ENCODE measurements around the gene MTHFS.

The MTHFS gene

DNA sequence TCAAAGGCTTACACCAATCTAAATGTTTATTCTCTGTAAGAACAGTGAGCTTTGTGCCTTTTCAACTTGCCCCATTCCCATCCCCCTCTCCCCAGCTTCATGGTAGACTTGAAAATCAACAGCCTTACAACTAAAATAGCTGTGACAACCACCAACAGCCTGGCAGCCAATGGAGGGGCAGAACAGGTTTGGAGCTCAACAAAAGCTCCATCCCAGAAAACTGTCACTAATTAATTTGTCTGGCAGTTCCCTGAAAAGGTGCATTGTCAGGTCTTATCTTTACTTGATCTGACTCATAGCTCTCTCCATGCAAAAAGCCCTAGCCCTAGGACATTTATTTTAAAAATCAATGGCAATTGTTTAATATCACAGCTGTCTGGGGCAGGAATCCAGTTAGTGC, 22.6 kb downstream of the MTHFS start:
- DNase-seq (ENCODE audit: low spot score): no peak

DNA sequence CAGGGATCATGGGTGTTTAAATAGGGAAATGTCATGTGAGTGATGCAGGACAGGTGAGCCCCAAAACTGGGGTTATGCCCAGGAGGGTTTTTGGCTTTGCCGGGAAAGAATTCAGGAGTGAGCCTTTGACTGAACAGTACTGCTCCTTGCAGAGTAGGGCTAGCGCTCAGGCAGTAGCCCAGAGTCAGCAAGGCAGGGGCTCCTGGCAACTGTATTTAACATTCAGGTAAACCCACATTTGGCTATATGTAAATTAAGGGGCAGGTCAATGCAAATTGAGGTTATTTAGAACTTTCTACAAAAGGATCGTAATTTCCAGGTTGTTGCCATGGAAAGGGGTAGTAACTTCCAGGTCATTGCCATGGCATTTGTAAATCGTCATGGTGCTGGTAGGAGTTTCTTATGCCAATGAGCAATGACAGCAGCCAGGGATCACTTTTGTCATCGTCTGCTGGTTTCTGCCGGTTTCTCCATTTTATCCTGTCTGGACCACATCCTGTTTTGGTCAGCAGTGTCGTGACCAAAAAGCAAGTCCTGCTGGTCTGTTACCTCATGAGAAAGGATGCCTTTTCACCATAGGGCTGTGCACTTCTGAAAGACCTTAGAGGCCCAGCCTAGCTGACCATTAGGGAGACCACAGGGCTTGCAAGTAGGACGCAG, 24.3 kb downstream of the MTHFS start:
- DNase-seq (ENCODE audit: low spot score): no peak

DNA sequence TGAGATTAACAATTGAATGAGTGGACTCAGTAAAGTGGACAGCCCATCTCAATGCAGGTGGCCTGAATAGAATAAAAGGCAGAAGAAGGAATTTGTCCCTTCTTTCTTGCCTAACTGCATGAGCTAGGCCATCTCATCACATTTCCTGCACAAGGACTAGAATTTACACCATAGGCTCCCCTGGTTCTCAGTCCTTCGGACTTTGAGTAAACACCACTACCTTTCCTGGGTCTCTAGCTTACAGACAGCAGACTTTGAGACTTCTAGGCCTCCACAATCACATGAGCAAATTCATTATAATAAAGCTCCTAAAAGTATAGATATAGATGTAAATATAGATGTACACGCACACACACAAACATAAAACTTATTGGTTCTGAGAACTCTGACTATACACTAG, 28.3 kb downstream of the MTHFS start:
- no peak for DNase-seq (ENCODE audit: low spot score)

DNA sequence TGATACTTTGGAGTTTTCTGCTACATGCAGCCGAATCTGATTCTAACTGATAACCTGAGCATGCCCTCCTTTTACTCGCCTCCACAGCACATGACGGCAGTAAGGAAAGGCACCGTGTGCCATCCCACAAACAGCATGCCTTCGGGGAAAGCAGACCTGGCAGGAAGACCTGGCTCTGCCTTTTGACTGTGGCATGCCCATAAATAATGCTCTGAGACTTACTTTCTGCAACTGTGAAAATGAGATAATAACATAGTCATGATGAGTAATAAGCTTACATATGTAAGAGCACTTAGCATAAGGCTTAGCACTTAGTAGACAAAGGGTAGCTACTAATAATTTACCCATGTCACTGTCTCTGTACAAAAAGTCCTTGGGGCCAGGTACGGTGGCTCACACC, 32.9 kb downstream of the MTHFS start:
- no peak for DNase-seq (ENCODE audit: low spot score)

DNA sequence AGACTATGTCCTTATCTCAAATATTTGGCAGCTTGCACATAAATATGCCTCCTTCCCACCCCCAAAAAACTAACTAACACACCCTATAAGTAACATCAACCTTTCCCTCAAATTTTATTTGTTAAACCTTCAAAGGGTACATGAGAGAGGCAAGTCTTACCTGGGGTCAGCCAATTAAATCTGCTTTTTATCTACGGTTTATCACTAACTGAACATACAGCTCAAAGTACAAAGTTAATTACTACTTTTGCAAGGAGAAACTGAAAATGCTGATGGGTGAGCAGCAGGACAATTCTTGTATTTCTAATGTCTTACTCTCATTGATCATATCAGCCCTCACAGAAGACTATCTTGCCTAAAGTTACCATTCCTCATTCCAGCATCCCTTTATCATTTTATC, 34.6 kb downstream of the MTHFS start:
- DNase-seq (ENCODE audit: low spot score): no peak

DNA sequence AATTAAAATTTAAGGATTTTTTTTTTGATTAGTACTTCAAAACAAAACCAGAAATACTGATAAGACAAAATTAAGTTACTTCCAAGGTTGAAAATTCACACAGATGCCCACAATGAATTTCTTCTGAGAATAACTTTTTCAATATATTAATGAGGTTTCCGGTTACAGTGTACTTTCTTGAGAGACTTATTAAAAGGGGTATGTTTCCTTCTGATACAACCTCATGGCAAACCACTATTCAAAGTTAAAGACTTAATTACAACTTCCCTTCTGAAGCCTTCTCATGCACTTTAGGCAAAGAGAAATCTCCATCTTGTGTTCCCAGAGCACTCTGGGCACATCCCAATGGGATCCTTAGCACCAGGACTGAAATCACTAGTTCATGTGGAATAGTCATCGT, 36.2 kb downstream of the MTHFS start:
- no peak for DNase-seq (ENCODE audit: low spot score)

DNA sequence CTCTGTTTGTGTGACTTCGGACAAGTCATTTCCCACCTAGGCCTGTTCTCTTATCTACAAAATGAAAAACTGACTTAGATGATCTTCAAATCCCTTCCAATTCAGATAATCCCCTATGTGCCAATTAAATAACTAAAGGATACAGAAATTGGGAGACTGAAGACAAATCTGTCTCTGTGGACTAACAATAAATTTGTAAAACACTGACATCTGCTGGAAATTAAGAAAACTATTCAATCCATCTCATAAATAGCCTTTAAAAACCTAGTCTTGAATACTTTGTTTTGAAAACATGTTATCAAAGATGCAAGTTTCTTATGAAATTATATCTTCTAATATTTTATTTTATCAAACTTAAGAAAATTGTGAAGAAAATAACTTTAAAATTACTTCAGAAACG, 38.3 kb downstream of the MTHFS start:
- no peak for DNase-seq (ENCODE audit: low spot score)

DNA sequence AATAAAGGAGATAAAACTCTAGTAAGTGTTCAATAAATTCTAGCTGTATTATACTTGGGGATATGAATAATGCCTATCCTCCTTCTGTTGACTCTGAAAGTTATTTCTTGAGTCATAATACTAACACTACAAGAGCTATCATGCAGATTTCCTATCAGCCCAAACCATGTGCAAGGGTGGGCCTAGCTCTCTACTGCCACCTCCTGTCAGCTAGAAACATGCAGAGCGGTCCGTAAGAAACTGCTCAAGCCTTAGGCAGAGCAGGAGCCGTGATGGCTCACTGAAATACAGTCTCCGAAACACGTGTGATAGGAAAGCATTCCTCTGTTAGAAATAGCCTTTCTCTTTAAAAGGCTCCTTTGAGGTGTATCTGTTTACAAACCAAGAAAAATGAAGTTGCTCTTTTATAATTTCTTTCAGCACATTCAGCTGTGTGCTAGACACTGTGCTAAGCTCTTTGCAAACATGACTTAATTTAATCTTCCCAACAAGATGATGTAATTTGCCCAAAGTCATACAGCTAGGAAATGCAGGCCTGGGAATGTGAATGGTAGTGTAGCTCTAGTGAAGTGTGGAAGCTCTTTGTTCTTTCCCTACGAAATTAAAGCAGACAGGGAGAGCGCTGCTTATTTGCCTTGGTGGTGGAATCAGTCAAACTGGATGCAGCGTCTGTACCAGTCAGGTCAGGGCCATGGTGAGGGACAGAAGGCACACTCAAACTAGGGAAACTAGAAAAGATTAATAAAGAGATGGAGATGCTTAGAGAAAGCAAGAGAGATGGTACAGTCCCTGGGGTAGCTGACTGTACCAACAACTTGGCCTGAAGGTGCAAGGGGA, 43.1 kb downstream of the MTHFS start:
- peak; percentile 72 for DNase-seq (ENCODE audit: low spot score)

DNA sequence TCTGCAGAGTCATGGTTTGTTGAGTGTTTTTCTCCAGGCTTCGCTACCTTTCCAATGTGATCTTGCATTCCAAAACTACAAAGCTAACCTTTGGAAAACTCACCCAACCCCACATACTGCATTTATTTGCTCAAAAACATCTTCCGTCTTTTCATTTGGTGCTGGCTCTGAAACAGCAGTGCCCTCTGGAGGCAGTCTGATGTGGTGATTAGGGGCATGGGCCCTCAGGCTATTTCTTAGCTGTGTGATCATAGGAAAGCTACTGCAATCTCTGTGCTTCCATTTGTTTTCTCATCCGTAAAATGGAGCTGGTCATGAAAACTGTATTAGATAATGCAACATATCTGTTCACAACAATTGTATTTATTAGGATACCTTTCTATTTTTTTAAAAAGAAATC, 47.0 kb downstream of the MTHFS start:
- DNase-seq (ENCODE audit: low spot score): peak; percentile 53

DNA sequence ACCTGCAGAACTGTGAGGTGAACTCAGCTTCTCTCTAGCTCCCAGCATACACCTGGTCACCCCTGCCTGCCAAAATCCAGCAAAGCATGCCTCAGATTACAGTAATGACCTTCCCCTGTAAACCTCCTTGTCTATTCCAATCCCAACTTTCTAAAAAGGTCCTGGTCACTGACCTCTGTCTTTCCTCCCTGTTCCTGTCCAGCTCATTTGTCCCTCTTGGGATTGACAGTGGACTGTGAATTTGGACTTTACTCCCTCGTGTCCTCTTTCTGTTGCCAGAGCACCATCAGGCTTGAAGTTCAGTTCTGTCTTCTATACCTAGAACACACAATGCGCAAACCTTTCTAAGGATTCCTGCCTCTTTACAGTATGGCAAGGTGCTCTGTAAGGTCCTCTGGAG, 50.3 kb downstream of the MTHFS start:
- no peak for DNase-seq (ENCODE audit: low spot score)

DNA sequence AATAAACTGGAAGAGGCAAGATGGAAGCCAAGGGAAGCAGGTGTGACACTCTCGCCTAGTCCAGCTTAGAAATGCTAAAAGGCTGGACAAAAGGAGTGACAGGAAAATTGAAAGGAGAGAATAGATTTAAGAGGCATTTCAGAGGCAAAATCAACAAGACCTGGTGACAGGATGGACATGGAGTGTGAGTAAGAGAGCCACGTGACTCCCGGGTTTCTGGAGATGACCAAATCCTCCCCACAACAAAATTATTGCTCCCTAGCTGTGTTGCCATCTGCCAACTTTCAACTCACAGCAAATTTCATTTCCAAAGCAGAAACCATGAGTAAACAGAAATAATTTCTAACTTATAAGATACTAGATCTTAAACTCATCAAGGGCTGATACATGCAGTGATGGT, 52.6 kb downstream of the MTHFS start:
- DNase-seq (ENCODE audit: low spot score): no peak

DNA sequence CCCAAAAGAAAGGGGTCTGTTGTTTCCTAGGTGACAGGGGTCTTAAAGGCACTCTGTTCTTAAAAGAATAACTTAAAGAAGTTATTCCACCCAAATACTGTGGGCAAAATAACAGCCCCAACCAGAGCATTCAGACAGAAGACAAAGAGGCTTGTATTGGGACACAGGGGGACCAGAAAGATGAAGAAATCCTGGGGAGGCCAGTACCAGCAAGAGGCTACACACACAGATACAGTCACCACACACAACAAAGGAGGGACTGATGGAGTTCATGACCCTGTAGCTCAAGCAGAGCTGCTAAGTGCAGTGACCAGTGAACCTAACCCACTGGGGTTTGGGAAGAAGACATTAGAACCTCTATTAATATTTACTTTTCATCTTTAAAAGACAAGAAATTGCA, 59.0 kb downstream of the MTHFS start:
- no peak for DNase-seq (ENCODE audit: low spot score)

DNA sequence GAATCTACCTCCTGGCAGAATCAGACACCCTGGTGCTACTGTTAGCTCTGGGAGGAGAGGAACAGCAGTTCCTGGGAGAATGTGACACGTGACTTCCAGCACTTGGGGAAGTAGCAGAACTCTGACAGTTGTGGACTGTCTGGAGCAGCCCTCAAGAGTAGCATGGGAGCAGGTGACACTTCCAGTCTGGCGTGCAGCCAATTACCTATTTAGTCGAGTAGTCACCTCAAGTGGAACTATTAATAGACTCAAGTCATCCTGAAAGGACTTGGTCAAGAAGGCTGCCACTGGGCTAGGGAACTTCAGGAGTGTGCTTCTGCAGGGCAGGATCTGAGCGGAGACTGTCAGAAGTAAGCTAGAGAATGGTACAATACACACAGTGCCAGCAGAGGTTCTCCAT, 62.3 kb downstream of the MTHFS start:
- DNase-seq (ENCODE audit: low spot score): no peak

DNA sequence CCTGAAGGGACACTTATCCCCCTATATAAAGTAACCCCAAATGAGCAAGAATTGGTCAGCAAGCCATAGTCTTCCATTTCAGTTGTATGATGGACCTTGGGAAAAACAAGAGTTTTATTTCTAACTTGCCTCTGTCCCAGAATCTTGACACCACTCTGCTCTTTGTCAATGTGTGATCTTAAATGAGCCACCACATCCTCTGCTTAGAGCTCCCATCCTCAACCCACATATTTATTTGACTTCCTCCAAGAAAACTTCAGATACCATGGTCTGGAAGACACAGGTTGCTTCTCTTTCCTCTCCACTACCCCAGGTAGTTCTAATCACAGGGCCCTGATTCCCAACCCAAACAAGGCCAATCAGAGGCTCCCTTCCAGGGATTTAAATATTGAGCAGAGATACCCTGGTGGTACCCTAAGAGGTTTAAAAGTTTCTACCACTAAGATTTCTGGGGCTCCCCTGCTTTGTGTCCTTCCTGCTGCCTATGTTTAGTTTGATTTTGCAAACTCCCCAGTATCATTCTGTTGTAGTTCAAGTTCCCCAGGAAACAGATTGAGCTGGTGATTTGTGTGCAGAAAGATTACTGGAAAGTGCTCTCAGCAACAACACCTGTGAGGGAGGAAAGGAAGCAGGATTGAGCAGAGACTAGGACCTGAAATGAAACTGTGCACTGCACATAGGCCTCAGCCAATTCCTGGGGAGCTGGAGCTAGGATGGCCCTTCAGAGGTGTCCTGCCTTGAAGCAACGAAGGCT, 64.3 kb downstream of the MTHFS start:
- DNase-seq (ENCODE audit: low spot score): no peak

DNA sequence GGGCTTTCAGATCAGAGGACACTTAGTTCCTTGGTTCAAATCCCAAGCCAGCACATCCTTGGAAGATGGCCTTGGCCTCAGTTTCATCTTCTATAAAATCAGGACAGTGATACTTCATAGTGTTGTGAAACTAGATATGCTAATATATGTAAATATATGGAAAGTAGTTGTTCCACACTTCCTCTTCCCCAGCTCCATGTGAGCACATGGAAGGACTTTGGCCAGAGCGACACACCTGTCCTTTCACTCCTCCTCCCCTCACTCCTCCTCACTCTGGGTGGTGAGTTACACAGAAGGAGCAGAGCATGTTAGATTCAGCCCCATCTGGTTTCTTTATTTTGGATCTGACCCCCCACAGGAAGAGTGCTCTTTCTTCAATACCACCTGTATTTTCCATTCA, 65.2 kb downstream of the MTHFS start:
- DNase-seq (ENCODE audit: low spot score): no peak

DNA sequence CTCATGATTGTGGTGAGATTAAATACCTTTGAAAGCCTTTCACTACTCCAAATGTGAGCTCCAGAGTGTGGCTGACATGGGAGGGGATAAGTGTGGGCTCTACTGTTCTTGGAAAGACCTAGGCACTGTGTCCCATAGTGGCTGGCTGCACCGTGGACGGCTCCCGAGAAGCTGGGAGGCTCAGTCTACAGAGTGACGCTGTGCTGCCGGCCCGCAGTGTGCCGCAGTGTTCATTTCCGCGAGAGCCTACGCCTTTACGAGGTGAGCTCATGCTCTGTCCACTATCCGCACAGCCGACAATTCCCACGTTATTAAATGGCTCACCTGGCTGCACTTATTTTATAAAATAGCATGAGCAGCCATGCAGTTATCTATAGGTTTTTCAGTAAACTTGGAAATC, 66.9 kb downstream of the MTHFS start:
- DNase-seq (ENCODE audit: low spot score): no peak

DNA sequence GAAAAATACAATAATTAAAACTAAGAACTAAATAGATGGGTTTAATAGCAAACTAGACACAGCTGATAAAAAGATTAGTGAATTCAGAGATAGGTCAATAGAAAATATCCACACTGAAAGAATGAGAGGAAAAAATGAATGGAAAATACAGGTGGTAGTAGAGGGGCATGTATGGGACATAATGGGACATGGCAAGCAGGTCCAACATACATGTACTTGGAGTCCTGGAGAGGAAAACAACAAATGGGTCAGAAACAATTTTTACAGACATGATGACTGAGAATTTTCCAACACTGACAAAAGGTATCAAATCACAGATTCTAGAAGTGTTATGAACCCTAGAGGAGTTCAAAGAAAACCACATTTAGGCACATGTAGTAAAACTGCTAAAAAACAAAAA, 68.4 kb downstream of the MTHFS start:
- no peak for DNase-seq (ENCODE audit: low spot score)

DNA sequence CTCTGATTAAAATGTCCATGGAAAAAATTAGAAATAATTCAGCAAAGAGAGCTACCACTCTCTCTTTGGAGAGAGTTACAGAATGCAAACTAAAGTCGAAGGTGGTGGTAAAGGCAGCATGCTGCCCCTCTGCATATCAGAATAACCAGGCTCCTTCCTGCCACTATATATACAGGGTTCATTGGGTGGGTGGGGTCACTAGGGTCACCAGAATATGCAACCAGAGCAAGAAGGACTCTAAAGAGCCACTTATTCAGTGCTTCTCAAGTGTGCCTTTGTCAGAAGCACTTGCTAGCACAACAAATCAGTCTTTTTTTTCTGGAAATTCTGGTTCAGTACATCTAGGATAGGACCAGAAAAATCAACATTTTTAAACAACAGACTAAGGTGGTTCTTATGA, 70.0 kb downstream of the MTHFS start:
- DNase-seq (ENCODE audit: low spot score): no peak

DNA sequence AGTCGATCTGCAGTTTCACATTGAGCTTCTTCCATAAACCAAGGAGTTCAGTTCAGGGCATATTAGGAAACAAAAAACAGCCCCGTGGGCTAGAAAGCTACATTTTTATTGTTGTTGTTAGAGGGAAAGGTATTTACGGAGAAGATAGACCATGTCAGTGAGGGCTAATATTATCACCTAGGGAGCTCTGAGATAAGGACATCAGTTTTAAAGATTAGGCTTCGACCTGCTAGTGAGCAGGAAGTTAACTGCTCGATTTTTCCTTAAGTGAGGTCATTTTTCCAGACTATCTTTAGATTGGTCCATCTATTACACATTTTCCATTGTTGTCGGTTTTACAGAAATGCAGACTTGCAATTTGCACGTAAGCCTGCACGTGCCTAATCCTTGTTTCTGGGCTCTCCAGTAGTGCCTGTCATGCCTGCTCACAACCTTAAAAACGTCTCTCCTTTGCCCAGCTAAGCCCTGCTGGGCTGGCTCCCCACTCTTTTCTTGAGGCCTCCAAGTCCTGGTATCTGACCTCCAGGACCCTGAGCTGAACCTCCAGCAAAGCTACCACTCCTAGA, 72.6 kb downstream of the MTHFS start:
- DNase-seq (ENCODE audit: low spot score): no peak

DNA sequence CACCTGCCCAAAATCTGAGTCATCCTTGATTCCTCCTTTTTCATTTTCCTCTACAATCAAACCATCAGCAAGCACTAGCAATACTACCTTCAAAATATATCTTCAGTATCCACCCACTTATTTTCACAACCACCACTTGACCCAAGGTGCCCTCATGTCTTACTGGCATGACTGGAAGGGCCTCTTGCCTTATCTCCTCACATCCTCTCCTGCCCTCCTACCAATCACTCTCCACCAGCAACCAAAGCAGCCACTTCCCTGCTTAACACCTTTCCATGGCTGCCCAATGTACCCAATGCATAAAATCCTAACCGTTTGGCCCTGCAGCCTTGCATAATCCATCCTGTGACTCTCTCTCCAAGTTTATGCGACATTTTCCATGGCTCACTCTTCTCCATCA, 76.0 kb downstream of the MTHFS start:
- DNase-seq (ENCODE audit: low spot score): no peak

DNA sequence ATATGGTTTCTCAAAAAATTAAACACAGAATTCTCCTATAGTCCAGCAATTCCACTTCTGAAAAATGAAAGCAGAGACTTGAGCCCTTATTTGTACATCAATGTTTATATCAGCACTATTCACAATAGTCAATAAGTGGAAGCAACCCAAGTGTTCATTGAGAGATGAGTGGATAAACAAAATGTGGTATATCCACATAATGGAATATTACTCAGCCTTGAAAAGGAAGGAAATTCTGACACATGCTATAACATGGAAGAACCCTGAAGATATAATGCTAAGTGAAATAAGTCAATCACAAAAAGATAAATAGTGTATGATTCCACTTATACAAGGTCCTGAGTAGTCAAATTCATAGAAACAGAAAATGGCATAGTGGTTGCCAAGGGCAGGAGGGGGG, 76.6 kb downstream of the MTHFS start:
- DNase-seq (ENCODE audit: low spot score): no peak

DNA sequence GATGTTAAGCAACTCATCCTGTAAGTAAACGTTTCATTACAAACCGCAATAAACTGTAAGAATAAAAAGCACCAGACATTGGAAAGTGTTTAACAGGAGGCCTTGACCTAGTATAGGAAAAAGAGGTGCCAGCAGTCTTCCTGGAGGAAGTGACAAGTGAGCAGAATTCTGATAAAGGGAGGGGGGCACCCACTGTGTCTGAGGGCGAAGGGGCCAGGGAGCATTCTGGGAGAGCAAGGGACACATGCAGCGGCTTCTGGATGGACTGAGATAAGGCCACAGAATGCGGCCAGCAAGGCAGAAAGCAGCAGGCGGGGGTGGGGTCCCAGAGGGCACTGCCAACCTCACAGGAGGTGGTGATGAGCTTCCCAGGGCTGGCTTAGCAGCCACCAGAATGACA, 80.2 kb downstream of the MTHFS start:
- DNase-seq (ENCODE audit: low spot score): no peak

DNA sequence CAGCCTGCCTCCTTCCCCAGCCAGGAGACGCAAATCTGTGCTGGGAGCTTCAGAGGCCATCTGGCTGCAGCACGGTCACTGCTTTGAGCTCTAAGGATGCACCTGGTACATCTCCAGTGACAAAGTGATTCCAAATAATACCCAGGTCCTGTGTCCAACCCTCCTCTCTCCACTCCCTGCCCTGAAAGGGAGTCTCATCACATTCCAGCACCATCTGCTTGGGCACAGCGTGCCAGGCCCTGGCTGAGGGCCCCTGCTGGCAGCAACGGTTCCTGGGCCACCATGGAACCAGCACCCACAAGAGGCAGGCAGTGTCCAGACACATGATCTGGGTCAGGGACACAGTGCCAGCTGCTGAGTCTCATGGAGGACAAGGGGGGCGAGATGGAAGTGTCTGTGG, 81.3 kb downstream of the MTHFS start:
- DNase-seq (ENCODE audit: low spot score): no peak

All from iPS-NIHi11 (cell line).